ENCODE measurements around the gene KIF26B.

DNA sequence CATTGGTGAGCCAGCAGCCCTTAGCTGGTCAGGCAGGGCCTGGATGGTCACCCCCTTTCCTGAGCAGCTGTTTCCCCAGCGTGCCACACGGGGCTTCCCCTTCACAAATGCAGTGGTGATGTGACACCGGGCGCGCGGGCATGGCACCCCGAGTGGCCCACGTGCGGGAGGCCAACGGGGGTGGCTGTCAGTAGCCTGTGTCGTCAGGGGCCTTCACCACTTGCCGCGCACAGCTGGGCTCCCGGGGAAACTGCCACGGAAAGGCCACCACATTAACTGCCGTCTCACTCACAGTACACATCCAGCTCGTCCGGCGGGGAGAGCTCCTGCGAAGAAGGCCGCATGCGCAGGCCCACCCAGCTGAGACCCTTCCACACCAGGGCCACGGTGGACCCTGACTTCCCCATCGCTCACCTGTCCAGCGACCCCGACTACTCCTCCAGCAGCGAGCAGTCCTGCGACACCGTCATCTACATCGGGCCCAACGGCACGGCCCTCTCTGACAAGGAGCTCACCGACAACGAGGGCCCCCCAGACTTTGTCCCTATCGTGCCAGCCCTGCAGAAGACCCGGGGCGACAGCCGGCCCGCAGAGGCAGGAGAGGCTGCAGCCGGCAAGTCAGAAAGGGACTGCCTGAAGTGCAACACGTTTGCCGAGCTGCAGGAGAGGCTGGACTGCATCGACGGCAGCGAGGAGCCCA lies 530.5 kb downstream of the KIF26B start:
- TF ChIP-seq, protein P1, sequence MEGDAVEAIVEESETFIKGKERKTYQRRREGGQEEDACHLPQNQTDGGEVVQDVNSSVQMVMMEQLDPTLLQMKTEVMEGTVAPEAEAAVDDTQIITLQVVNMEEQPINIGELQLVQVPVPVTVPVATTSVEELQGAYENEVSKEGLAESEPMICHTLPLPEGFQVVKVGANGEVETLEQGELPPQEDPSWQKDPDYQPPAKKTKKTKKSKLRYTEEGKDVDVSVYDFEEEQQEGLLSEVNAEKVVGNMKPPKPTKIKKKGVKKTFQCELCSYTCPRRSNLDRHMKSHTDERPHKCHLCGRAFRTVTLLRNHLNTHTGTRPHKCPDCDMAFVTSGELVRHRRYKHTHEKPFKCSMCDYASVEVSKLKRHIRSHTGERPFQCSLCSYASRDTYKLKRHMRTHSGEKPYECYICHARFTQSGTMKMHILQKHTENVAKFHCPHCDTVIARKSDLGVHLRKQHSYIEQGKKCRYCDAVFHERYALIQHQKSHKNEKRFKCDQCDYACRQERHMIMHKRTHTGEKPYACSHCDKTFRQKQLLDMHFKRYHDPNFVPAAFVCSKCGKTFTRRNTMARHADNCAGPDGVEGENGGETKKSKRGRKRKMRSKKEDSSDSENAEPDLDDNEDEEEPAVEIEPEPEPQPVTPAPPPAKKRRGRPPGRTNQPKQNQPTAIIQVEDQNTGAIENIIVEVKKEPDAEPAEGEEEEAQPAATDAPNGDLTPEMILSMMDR (IDR thresholded peaks at IDR 0.05; ENCODE audit: low read length): no peak
- TF ChIP-seq EZH2 (optimal IDR thresholded peaks at IDR 0.05; ENCODE audit: low read depth, low read length): no peak

Data from MM.1S (cell line).